H1 (cell line): ENCODE measurements around the gene GBX1. TPM values are rescaled to one million over a fixed set of nuclear protein-coding genes. Genes with fewer than 3 reads are reported as not detected.

Source experiments
- CTCF ChIA-PET: fragments of 300-600 bp; sonication (Branson Sonifier 250); formaldehyde crosslinking; loops from one replicate; lab custom pipeline; 2021; ENCODE audit not compliant: partially characterized antibody; lab: Charles Lee
- POLR2A ChIA-PET: fragments of 300-600 bp; sonication (Branson Sonifier 250); formaldehyde crosslinking; loops from one replicate; lab custom pipeline; 2021; ENCODE audit warnings: inconsistent platforms; ENCODE audit not compliant: partially characterized antibody; lab: Charles Lee
- DNase-seq, 2 experiments: peaks; one replicate each; pipeline versions ENCODE4 v3.0.0 to v3.0.0-alpha.2; 2010 to 2022; ENCODE audit warnings: low spot score in 2 of 2, low read depth in 1 of 2, mixed read lengths in 1 of 2
- FAIRE-seq: peaks from 2 replicates; lab custom pipeline; 2011; peaks lifted over from hg19 to GRCh38; lab: Jason Lieb, UNC
- H2AFZ ChIP-seq: 2 replicates; pipeline ENCODE4 v1.8.1; 2012; ENCODE audit warnings: low read length, inconsistent platforms
- H2AK5ac ChIP-seq: 2 replicates; pipeline ENCODE4 v1.6.1; 2013; ENCODE audit warnings: low read depth, low read length
- H2BK120ac ChIP-seq: replicated peaks from 2 replicates; pipeline ENCODE3; 2013; ENCODE audit warnings: low read depth, low read length, inconsistent platforms
- H2BK12ac ChIP-seq: 2 replicates; pipeline ENCODE4 v1.6.1; 2013; ENCODE audit warnings: low read depth, low read length
- H2BK15ac ChIP-seq: 2 replicates; pipeline ENCODE4 v1.6.1; 2013; ENCODE audit warnings: low read length
- H2BK20ac ChIP-seq: 2 replicates; pipeline ENCODE4 v1.6.1; 2013; ENCODE audit warnings: low read length
- H2BK5ac ChIP-seq: 2 replicates; pipeline ENCODE4 v1.6.1; 2013; ENCODE audit warnings: low read depth, low read length
- H3K14ac ChIP-seq: 2 replicates; pipeline ENCODE4 v1.6.1; 2013; ENCODE audit warnings: inconsistent platforms; ENCODE audit not compliant: insufficient read length
- H3K18ac ChIP-seq: 2 replicates; pipeline ENCODE4 v1.6.1; 2013; ENCODE audit warnings: low read length; ENCODE audit errors: extremely low read depth
- H3K23ac ChIP-seq: 2 replicates; pipeline ENCODE4 v1.6.1; 2013; ENCODE audit warnings: inconsistent platforms; ENCODE audit not compliant: insufficient read length
- H3K23me2 ChIP-seq: 2 replicates; pipeline ENCODE4 v1.6.1; 2013; ENCODE audit warnings: low read depth, low read length
- H3K27ac ChIP-seq: 2 replicates; pipeline ENCODE4 v1.6.1; 2011; ENCODE audit warnings: low read depth, low read length, inconsistent platforms
- H3K27me3 ChIP-seq, 4 experiments: replicated peaks in 1 of 4; 1 replicate in 1 of 4; 2 replicates in 3 of 4; pipeline versions ENCODE4 v1.6.1 to v1.8.1; 2011 to 2013; ENCODE audit warnings: low read length in 3 of 4, mild to moderate bottlenecking in 3 of 4, inconsistent platforms in 2 of 4, mixed read lengths in 2 of 4, moderate library complexity in 1 of 4; ENCODE audit not compliant: control insufficient read depth in 3 of 4, insufficient read depth in 3 of 4; ENCODE audit errors: extremely low read depth in 1 of 4
- H3K36me3 ChIP-seq, 4 experiments: 2 replicates each; pipeline versions ENCODE4 v1.6.1 to v1.8.1; 2011 to 2013; ENCODE audit warnings: mild to moderate bottlenecking in 4 of 4, low read length in 3 of 4, moderate library complexity in 2 of 4, control low read depth in 1 of 4, inconsistent platforms in 1 of 4; ENCODE audit not compliant: insufficient read depth in 4 of 4, control insufficient read depth in 2 of 4
- H3K4ac ChIP-seq: replicated peaks from 2 replicates; pipeline ENCODE3; 2013; ENCODE audit warnings: low read length, low read depth, mixed read lengths, inconsistent platforms; ENCODE audit not compliant: insufficient read length
- H3K4me1 ChIP-seq, 4 experiments: replicated peaks in 1 of 4; 1 replicate in 1 of 4; 2 replicates in 3 of 4; pipeline versions ENCODE4 v1.6.1 to v1.8.1; 2011 to 2013; ENCODE audit warnings: low read length in 3 of 4, inconsistent platforms in 2 of 4, mixed read lengths in 1 of 4; ENCODE audit not compliant: insufficient read depth in 4 of 4, control insufficient read depth in 3 of 4
- H3K4me2 ChIP-seq, 2 experiments: 2 replicates each; pipeline versions ENCODE4 v1.6.1 to v1.8.1; 2011 to 2013; ENCODE audit warnings: low read depth in 2 of 2, low read length in 2 of 2, control low read depth in 1 of 2, inconsistent platforms in 1 of 2, mild to moderate bottlenecking in 1 of 2; ENCODE audit not compliant: insufficient read depth in 1 of 2
- H3K4me3 ChIP-seq, 4 experiments: fragments of 200-600, 300-600 bp in 1 of 4; sonication (generic), shearing (Covaris generic), sonication (Bioruptor Twin) in 1 of 4; 2 replicates each; pipeline versions ENCODE4 v1.5.1 to v1.8.1; 2011 to 2016; ENCODE audit warnings: low read length in 4 of 4, low read depth in 3 of 4, control low read depth in 2 of 4, inconsistent platforms in 2 of 4, mild to moderate bottlenecking in 2 of 4, mixed read lengths in 1 of 4, moderate library complexity in 1 of 4; ENCODE audit not compliant: insufficient read depth in 2 of 4; ENCODE audit errors: extremely low read depth in 1 of 4
- H3K56ac ChIP-seq: replicated peaks from 2 replicates; pipeline ENCODE3; 2013; ENCODE audit warnings: low read depth, mild to moderate bottlenecking, mixed read lengths, low read length, inconsistent platforms; ENCODE audit not compliant: insufficient read length
- H3K79me1 ChIP-seq: 2 replicates; pipeline ENCODE4 v1.6.1; 2013; ENCODE audit warnings: low read depth, low read length, control low read depth
- H3K79me2 ChIP-seq, 2 experiments: 2 replicates each; pipeline versions ENCODE4 v1.6.1 to v1.8.1; 2012 to 2013; ENCODE audit warnings: low read length in 2 of 2, mild to moderate bottlenecking in 2 of 2, inconsistent platforms in 1 of 2; ENCODE audit not compliant: insufficient read depth in 2 of 2, control insufficient read depth in 1 of 2
- H3K9ac ChIP-seq, 4 experiments: replicated peaks in 1 of 4; 1 replicate in 1 of 4; 2 replicates in 3 of 4; pipeline versions ENCODE4 v1.6.1 to v1.8.1; 2011 to 2013; ENCODE audit warnings: low read depth in 3 of 4, low read length in 3 of 4, control low read depth in 2 of 4, mild to moderate bottlenecking in 2 of 4, moderate library complexity in 2 of 4, inconsistent platforms in 1 of 4; ENCODE audit errors: extremely low read depth in 1 of 4
- H3K9me3 ChIP-seq, 2 experiments: 2 replicates each; pipeline versions ENCODE4 v1.6.1 to v1.8.1; 2012 to 2013; ENCODE audit warnings: mild to moderate bottlenecking in 2 of 2, moderate library complexity in 2 of 2, control low read depth in 1 of 2, inconsistent platforms in 1 of 2, low read depth in 1 of 2, low read length in 1 of 2, mixed read lengths in 1 of 2; ENCODE audit not compliant: insufficient read depth in 2 of 2
- H4K20me1 ChIP-seq, 2 experiments: replicated peaks in 1 of 2; 2 replicates each; pipeline versions ENCODE3 to v1.8.1; 2011 to 2013; ENCODE audit warnings: inconsistent platforms in 2 of 2, low read length in 2 of 2, mild to moderate bottlenecking in 1 of 2; ENCODE audit not compliant: insufficient read depth in 2 of 2, control insufficient read depth in 1 of 2
- H4K5ac ChIP-seq: 2 replicates; pipeline ENCODE4 v1.6.1; 2013; ENCODE audit warnings: low read length, low read depth, mixed read lengths, inconsistent platforms; ENCODE audit not compliant: insufficient read length
- H4K8ac ChIP-seq: 2 replicates; pipeline ENCODE4 v1.8.0; 2013; ENCODE audit warnings: mild to moderate bottlenecking, moderate library complexity, low read length, inconsistent platforms; ENCODE audit not compliant: insufficient read depth; ENCODE audit errors: extremely low read depth
- H4K91ac ChIP-seq: replicated peaks from 2 replicates; pipeline ENCODE3; 2013; ENCODE audit warnings: low read length, mixed read lengths, inconsistent platforms; ENCODE audit not compliant: insufficient read length
- CEBPB ChIP-seq: IDR thresholded peaks from 2 replicates; pipeline ENCODE4 v1.6.1; 2012; ENCODE audit warnings: low read depth, low read length
- SP2 ChIP-seq: IDR thresholded peaks from 2 replicates; pipeline ENCODE4 v1.6.1; 2012; ENCODE audit warnings: mild to moderate bottlenecking, low read length, inconsistent platforms
- TBP ChIP-seq: IDR thresholded peaks from 2 replicates; pipeline ENCODE4 v1.6.1; 2011; ENCODE audit warnings: low read depth, low read length, improper control_type of control experiment
- TEAD4 ChIP-seq: IDR thresholded peaks from 2 replicates; pipeline ENCODE4 v1.6.1; 2012; ENCODE audit warnings: low read depth, low read length, inconsistent platforms, mixed read lengths
- WGBS, 2 experiments: shearing (Covaris generic) in 1 of 2; methylation state at CpG; one replicate each; pipeline versions ENCODE4 v1.1.6 to v1.1.7; 2013 to 2015; ENCODE audit warnings: low lambda C conversion rate in 2 of 2, mixed read lengths in 2 of 2, inconsistent platforms in 1 of 2, low coverage in 1 of 2, missing lambda C conversion rate in 1 of 2; ENCODE audit not compliant: insufficient replicate concordance in 2 of 2, insufficient coverage in 1 of 2, insufficient read length in 1 of 2; ENCODE audit errors: extremely low coverage in 1 of 2, missing lambda C conversion rate in 1 of 2; 5-methylcytosine and 5-hydroxymethylcytosine counted together
- polyA plus RNA-seq, 7 experiments: library from polyadenylated mRNA; depleted of rRNA in 3 of 7; stranded (reverse) in 5 of 7; unstranded in 2 of 7; fragments of >200 nt in 5 of 7; fragments of 200-250 nt in 2 of 7; gene quantifications; 1 replicate in 5 of 7; 2 replicates in 1 of 7; 4 replicates in 1 of 7; pipeline versions ENCODE4 v1.2.1 to v1.2.3, GENCODE V29; 2011 to 2013; ENCODE audit warnings: missing spikeins in 2 of 7, mixed read lengths in 2 of 7
- total RNA-seq: library from RNA; stranded (reverse); fragmentation: NEBNext Ultra II Directional; extraction: Animal tissue kit (Norgen Biotek cat#: 25700); gene quantifications from 2 replicates; pipeline ENCODE4 v1.2.1, GENCODE V29; 2021

GBX1 gene
- total and polyA plus RNA-seq, 2 of the 8 experiments (the other 6 are each of a cell fraction or from before 2014, with no cell fraction given), result not detected

DNA sequence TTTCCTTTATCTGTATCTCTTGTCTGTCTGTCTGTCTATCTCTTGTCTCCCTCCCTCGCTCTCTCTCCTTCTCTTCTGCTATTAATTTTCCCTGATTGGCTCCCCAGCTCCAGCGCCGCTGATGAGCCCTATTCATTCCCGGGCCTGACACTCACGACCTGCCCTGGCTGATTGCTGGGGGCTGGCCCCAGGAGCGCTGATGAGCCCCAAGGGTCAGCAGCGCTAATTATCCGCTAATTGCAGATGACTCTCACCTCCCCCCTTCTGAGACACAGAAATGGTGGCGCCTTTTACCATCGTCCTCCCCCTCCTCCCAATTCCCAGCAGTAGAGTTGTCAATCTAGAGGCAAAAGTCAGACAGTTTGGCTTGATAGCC, 1.3 kb upstream of the GBX1 start:
- no peak overlapping the region for H2BK120ac ChIP-seq
- peaks cover 0 to 3% (median under 1%) of the 10 kb centered on the region in 4 experiments; a peak in 2 of 7 replicates for H3K4me1 ChIP-seq
- no peak overlapping the region for H2BK20ac ChIP-seq
- H3K27ac ChIP-seq, result no peak overlapping the region
- H3K23ac ChIP-seq, result no peak overlapping the region
- DNase-seq (no peak), FAIRE-seq (no peak)
- peaks cover 0 to under 1% (median 0%) of the 10 kb centered on the region in 4 experiments; a peak in 1 of 8 replicates for H3K36me3 ChIP-seq
- no peak overlapping the region for H3K18ac ChIP-seq
- H3K23me2 ChIP-seq, result peaks cover 4% of the 10 kb centered on the region; the same call in 1 of the 2 replicates
- H4K5ac ChIP-seq, result no peak overlapping the region
- no peak overlapping the region for H2AK5ac ChIP-seq
- no peak overlapping the region for H2BK5ac ChIP-seq
- no peaks in the 10 kb centered on the region for H3K79me1 ChIP-seq
- no peaks in the 10 kb centered on the region for H3K79me2 ChIP-seq
- H3K4ac ChIP-seq, result no peak overlapping the region
- H4K20me1 ChIP-seq, result peaks cover 2% of the 10 kb centered on the region in 2 experiments
- TF ChIP-seq CEBPB (no peak), SP2 (no peak), TEAD4 (no peak), TBP (no peak)
- TF ChIP-seq, all 59 proteins: peak for 0
- Histone ChIP-seq H3K27me3 (peaks cover 47 to 84% (median 67%) of the 10 kb centered on the region in 4 experiments), H3K4me2 (peak overlapping the region in 1 of 2 experiments; percentile 63; a peak in 1 of 4 replicates), H3K9ac (no peak overlapping the region), H3K56ac (no peak overlapping the region), H3K4me3 (peak overlapping the region in 1 of 4 experiments; percentile 69; a peak in 2 of 8 replicates), H4K8ac (no peak overlapping the region), H3K9me3 (peaks cover 0 to 3% of the 10 kb centered on the region in 2 experiments; a peak in 2 of 4 replicates), H4K91ac (no peak overlapping the region), H3K14ac (no peak overlapping the region), H2BK15ac (no peak overlapping the region), H2AFZ (no peak overlapping the region), H2BK12ac (no peak overlapping the region)
- CTCF ChIA-PET, result interaction anchor here (0.7 to 8.3 kb wide), 16 partner anchors 11 to 1325 kb away, joined by 3 to 75 read pairs (median 5); no protein-coding TSS in a partner anchor
- WGBS, 2 experiments, result 40% methylated on average over 10 of the region's 10 CpGs; no CpG with 5 or more reads in 1 of the 2 experiments
- POLR2A ChIA-PET, result no interaction called here
